AG10803 (cell line): ENCODE results near the gene DOCK1.

Experiments
- DNase-seq: peaks from one replicate; pipeline ENCODE4 v3.0.0; 2010; ENCODE audit warnings: low read depth
- H3K4me3 ChIP-seq: 2 replicates; pipeline ENCODE4 v1.5.1; 2011; ENCODE audit warnings: mild to moderate bottlenecking, low read length, control low read depth
- CTCF ChIP-seq: conservative IDR thresholded peaks from 2 replicates; pipeline ENCODE4 v1.5.1; 2011; ENCODE audit warnings: mild to moderate bottlenecking, low read length, control low read depth, inconsistent platforms

Gene DOCK1

GRCh38 chr10:127392351-127393235 is 487.4 kb downstream of the DOCK1 start:
- TF ChIP-seq CTCF, result no peak

DNA sequence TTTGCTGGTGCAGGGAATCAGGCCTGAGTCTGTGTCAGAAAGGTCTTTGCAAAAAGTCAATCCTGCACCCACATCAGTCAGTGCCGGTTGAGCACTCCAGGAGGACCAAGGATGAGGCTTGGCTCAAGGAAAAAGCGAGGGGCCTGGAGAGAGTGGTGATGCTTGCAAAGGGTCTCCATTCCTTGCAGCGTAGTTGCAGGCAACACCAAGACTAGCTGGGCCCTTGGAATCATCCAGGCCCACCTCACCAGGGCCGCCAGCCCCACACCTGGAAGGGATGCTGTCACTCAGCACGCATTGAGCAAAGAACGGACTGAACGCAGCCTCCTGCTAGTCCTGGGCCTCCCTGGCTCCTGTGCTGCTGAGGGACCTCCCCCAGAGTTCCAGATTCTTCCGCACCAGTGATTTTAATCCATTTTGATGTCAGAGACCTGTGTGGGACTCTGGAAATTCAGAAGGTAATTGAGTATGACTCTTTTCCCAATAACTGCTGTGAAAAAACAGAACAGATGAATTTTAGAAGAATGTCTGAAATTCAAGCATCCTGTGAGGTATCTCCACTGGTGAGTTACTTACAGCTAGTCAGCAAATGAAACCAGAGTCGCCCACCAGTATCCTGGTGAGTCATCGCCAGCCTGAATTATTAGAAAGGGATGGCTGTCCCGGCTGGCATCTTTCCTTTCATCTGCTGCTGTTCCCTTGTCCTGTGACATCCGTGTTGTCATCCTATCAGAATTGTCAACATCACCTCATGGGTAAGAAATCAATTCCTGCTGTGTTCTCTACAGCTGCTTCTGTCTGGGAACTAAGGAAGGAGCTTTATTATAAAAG is 493.1 kb downstream of the DOCK1 start:
- H3K4me3 ChIP-seq, result no peak overlapping the region
- DNase-seq, result peak; percentile 57
- TF ChIP-seq CTCF, result no peak

More at GRCh38 chr10:127392351-127393235, 487.4 kb downstream of the DOCK1 start:
- H3K4me3 ChIP-seq, result no peak overlapping the region
- DNase-seq, result no peak

- H3K4me3 ChIP-seq, result no peak overlapping the region
- no peak for DNase-seq
- TF ChIP-seq CTCF, result no peak
Observed at GRCh38 chr10:127398971-127399365, 493.7 kb downstream of the DOCK1 start.

GRCh38 chr10:127399668-127400067 is 494.4 kb downstream of the DOCK1 start:
- no peak for DNase-seq
- no peak overlapping the region for H3K4me3 ChIP-seq

GRCh38 chr10:127400216-127400615 is 495.0 kb downstream of the DOCK1 start:
- no peak overlapping the region for H3K4me3 ChIP-seq
- no peak for DNase-seq
- no peak for TF ChIP-seq CTCF

More at GRCh38 chr10:127399668-127400067, 494.4 kb downstream of the DOCK1 start:
- no peak for TF ChIP-seq CTCF

DNA sequence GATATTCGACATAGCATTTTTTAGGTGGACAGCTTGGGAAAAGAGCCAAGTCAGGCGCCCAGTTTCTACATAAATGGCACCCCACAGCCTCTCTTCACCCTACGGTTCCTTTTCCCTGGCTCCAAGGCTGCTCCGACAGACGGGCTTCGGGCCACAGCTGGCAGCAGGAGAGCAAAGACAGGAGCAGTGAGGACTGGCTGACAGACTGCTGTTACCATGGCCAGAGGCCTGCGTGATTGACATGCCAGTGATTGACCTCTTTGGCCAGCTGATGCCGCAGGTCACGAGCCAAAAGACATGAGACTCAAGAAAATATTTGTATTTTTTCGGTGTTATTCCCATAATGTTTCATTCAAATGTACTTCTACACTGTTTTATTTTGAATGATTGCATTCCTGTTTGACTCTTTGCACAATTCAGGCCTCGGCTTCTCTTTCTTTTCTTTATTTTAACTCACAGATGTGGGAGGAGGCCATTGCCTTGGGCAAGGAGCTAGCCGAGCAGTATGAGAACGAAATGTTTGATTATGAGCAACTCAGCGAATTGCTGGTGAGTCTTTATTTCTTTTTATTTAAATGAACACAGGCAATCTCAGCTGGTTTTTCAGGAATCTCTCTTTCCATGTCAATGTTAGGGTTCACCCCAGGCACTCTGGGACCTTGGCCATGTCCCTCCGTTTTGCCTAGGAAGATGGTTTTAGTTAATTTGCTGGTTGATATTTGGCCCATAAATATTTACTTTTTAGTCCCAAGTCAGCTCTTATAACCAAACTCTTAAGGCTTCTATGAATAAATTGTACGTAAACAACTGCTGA is 497.6 kb downstream of the DOCK1 start:
- H3K4me3 ChIP-seq, result no peak overlapping the region
- no peak for TF ChIP-seq CTCF
- DNase-seq, result no peak
